ENCODE data around the gene SEPTIN5.

Gene SEPTIN5

DNA sequence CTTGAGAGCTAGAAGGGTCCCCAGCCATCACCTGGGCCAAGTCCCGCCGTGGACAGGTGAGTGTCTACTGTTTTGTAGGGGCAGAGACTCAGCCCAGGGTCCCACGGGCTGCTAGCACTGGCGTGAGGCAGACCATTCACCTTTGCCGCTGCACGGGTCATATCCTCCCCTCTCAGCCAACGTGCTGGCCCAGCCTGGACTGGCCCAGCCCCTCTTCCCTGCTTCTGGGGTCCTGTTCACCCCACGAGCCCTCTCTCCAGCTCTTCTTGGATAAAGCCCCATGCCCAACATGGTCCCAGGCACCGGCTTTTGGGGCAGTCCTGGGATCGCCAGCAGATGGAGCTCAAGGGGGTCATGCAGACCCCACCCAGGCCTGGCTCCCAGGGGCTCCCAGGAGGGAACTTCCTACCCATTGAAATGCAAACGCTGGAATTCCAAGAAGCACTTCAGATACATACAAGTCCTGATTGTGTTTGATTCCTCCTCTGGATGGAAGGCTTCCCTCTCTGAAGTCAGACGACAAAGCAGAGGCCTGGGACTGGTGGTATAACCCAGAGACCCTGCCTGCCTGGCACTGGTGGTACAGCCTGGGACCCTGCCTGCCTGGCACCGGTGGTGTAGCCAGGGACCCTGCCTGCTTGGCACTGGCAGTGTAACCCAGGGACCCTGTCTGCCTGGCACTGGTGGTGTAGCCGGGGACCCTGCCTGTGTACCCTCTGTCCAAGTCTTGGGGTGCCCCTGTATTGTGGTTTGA is 8.9 kb upstream of the SEPTIN5 start:
- DNase-seq, result no peak

DNA sequence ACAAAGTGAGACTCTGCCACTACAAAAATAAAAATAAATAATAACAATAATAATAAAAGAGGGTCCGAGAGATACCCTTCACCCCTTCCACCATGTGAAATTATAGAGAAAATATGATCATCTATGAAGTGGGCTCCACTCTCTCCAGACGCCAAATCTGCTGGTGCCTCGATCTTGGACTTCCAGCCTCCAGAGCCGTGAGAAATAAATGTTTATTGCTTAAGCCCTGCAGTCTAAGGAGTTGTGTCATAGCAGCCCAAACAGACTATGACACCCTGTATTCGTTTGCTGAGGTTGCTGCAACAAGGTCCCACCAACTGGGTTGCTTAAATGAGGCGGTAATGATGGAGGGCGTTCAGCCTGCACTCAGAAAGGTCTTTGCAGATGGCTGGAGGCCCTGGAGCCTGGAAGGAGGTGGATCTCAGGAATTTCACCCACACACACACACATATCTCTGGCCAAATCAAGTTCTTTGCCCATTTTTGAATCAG is 7.6 kb upstream of the SEPTIN5 start:
- no peak for DNase-seq

DNA sequence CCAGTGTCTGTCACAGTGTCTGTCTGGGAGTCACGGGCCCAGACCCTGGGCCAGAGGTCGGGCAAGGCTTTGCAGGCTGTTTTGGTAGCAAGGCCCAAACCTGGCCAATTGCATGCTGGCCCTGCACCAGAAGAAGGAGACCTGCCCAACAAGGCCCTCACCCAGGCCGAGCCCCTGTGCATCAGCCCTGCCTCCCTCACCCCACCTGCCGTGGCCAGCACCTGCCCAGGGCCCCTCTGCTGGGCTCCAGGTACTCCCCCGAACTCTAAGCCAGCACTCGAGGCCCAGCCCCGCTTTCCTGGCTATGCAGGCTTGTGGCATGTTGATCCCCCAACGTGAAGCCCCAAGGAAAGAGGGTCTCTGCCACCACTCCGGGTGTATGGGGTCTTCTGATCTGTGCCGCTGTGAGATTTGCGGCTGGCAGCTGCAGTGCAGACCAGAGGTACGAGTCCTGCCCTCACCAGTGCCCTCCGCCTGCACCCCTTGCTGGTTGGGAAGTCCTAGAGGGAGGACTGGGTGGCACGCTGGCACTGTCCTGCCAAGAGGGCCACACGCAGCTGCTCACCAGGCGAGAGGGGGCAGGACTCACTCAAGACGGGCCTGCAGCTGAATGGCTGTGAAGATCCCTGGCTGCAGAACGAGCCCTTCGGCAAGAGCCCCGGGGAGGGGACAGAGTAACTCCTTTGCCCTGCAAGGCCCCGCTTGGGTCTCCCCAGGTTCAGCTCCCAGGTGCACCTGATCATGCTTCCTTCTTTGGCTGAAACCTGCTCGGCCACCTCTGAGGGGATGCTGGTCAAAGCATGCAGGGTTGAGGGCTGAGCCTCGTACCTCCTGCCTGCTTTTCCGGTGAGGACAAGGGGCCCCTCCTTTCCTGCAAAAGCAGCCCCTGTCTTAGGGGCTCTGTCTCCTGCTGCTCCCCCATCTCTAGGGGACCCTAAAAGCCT is 6.7 kb upstream of the SEPTIN5 start:
- no peak for DNase-seq

DNA sequence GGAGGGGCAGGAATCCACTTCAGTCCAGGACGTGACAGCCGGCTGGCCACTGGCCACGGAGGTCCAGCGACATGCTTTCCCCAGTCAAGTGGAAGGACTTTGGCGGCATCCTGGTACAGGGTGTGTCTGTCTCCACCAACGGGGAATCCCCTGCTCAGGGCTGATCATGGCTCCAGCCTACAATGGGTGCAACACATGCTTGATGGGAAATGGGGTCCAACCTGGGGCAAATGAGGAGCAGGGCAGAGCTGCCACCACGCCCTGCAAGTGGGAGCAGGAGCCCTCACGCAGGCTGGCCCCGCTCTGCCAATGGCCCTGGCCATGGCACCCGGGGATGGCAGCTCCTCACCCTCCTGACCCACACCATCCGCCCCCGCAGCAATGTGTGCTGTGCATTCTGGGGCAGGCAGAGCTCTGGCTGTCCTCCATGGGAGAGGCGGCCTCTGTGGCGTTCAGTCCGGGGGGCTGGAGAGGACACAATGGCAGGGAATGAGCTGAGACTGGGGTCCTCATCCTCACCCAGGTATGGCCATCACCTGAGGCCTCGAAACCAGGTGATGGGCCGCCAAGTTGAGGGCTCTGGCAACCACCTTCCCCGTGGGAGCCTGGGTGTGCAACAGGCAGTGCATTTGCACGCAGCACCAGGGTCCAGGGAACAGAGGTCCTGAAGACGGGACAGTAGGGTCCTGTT is 5.8 kb upstream of the SEPTIN5 start:
- no peak for DNase-seq

DNA sequence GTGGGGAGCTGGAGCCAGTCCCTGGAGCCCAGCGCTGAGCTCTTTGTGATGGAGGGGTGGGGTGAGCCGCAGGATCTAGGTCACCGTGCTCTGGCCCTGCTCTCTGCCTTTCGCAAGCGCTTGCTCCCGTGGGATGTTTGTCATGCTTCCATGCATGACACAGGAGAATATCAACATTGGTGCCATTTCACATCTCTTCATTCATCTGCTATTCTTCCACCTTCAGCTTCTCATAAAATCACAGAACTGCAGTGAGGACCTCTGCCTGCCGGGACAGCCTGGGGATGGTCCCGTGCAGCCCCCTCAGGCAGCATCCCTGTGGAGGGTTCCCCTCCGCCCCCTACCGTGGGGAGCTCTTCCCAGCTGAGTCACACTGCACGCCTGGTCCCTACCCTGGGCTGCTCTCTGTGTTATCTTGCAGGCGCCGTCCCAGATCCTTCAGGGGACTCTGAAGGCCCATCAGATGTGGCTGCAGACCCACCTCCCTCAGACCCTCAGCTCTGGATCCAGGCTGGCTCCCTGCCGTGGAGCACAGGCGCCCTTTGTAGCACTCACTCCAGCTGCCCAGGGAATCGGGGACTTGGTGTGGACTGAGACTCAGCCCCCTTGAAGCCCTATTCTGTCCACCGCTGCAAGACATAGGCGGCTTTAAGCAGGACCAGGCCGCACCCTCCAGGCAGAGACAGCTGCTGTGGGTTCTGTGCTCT is 5.1 kb upstream of the SEPTIN5 start:
- DNase-seq, result no peak

DNA sequence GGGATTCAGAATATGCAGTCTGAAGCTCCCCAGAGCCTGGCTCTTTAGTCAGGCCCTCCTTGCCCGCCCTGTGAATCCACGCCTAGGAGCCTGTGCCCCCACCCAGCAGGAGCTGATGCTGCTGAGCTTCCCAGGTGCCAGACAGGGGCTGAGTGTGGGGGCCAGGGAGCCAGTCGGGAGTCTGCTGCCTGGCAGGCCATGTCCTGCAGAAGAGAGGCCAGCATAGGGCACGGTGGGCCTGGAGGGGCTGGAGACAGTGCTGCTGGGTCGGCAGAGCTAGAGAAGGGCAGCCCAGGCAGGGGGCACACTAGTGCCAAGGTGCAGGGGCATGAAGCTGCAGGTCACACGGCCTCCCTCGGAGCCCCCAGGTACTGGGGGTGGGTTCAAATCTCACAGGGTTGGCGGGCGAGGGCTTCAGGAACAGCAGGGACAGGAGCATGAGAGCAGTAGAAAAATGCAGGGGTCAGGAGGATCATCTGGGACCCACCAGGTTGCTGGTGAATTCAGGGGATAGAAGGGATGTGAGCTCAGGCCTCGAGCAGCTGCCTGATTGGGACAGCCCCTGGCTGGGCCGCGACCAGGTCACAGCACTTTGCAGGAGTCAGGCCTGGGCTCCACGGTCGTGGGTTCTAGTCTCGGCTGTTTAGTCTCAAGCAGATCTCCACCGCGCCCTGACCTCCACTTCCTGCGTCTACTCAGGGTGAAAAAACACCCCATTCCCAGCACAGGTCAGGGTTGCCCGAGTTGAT is 4.1 kb upstream of the SEPTIN5 start:
- no peak for DNase-seq

DNA sequence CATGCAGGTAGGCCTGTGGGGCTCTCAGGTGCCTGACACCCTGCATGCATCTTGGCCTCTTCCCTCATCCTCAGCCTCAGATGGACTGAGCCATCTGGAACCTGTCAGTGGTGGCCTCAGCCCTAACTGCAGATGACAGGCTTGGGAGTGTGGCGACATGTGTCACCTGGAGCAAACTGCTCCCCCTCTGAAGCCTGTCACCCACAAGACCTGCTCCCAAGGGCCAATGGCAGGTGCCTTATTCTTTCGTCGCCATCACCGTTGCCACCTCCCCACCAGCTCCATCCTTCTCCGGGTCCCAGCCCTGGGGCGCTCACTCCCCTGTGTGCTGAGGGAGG is 3.6 kb upstream of the SEPTIN5 start:
- DNase-seq, result no peak

DNA sequence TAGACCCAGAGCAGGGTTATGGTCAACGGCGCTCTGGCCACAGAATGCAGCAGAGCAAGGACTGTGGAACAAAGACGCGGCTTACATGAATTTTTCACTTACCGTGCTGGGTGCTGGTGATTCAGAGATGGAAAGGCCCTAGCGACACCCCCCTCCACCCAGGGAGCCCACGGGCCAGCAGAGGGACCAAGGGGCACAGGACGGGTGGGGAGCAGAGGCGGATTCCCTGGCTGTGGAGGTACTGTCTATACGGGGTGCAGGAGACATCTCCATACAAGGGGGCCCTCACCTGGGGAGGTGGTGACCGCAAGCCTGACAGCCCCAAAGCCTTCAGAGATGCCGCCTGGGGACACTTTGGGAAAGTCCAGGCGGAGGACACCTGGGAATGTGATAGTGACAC is 1.1 kb upstream of the SEPTIN5 start:
- DNase-seq, result no peak

DNA sequence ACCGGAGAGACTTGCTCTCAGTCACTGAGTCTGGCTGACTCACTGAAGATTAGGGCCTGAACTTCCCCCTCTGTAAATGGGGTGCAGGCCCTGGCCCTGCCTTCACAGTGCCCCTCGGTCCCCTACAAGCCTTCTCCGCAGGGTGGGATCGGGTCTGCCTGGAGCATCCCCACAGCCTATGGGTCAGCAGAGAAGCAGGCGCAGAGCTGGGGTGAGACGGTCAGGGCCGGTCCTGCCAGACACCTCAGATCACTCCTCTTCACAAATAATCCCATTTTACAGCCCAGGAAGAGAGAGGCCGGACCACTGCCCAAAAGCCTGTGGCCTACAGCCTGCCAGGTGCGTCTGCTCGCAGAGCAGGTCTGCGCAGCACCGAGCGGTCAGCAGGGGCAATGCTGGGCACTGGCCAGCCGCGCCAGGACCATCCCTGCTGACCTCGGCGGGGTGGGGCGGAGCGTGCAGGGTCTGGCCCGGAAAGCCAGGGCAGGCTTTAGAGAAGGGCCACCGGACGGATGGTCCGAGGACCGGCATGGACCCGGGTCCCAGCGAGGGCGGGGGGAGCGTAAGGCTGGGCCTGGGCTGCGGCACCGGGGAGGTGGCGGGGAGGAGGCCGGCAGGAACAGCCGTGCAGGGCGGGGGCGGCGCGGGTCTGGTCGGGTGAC is 522 bp upstream of the SEPTIN5 start:
- no peak for DNase-seq

DNA sequence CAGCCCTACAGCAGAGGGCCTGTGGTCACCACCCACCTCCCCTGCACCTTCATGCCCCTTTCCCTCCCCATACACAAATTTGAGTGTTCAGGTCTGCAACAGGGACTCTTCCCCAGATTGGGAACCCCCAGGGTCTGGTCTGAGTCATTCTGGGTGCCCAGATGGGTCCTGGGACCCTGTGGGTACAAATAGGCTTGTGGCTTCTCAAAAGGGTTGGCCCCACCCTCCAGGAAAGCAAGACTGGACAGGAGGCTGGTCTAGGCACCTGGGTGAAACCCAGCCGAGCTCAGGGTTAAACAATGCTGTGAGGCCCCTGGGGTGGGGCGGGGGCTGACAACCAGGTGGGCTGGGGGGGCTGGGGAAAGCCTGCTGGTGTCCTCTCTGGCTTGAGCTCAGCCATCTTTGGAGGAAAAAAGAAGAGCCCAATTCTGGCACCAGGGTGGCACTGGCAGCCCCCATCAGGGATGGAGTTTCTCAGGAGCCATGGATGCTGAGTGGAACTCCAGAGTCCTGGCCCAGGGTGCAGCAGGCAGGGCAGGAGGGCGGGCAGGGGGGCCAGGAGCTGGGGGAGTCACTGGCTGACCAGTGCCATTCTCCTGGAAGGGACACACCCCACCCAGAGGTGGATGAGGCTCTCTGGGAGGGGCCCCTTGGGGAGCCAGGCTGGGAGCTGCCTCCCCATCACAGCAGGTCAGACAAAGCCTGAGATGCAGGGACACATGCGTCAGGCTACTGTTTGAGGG is 1.1 kb downstream of the SEPTIN5 start:
- no peak for DNase-seq

DNA sequence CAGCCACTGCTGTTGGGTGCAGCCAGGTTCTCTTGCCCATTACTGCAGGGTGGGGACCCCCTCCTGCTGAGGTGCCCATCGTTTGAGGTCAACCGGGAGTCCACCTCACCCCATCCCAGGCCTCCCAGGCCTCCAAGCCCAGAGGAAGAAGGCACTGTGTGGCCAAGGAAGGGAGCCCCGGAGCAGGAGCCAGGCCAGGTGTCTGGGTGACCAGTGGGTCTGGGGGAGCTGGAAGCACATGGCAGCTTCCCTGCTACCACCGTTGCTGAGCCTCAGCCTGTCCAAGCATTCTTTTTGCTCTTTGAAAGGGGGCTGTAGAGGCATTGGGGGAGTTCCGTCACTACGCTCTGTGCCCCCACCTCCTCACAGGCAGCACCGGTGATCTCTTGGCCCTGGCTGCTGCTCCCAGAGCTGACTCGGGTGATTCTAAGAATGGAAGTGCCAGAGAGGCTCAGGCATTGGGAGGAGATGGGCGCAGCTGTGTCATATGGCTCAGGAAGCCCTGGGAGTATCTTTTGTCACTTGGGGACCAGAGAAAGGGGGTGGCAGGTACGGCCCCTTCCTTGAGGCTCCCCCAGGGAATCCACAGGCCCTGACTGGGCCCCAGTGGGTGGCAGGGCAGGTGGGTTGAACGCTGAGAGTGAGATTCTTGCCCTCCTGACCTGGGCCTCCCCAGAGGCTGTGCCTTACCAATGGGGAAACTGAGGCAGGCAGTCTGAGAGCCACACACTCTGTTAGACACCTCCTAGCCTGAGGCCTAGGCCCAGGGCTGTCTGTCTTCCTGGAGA is 1.9 kb downstream of the SEPTIN5 start:
- no peak for DNase-seq

DNA sequence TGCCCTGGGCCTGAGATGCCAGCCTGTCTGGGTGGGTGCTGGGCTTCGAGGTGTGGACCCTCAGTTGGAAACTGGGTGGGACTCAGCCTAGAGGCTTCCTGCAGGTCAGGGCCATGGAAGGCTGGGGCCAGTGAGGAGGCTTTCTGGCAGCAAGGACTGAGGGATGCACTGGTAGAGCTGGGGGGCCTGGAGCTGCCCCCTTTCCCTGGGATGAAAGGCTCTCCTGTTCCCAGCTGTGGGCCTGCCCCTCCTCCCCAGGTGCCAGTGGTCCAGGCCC is 2.5 kb downstream of the SEPTIN5 start:
- no peak for DNase-seq

DNA sequence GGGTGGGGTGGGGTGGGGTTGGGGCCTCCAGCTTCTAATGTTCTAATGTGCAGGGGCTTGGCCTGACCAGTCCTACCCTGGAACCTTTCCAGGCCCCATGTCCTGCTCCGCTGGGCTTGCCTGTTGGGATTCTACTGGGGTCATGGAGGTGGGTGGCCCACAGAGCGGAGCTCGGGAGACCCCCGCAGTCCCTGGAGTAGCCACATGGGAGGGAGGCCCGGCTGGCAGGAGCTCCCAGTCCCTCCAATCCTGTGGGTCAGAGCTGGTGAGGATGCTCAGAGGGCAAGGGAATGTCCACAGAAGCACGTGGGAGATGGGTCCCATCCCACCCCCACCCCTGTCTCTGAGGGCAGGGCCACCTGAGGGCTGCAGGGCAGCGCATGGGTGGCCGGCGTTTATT is 2.9 kb downstream of the SEPTIN5 start:
- no peak for DNase-seq

DNA sequence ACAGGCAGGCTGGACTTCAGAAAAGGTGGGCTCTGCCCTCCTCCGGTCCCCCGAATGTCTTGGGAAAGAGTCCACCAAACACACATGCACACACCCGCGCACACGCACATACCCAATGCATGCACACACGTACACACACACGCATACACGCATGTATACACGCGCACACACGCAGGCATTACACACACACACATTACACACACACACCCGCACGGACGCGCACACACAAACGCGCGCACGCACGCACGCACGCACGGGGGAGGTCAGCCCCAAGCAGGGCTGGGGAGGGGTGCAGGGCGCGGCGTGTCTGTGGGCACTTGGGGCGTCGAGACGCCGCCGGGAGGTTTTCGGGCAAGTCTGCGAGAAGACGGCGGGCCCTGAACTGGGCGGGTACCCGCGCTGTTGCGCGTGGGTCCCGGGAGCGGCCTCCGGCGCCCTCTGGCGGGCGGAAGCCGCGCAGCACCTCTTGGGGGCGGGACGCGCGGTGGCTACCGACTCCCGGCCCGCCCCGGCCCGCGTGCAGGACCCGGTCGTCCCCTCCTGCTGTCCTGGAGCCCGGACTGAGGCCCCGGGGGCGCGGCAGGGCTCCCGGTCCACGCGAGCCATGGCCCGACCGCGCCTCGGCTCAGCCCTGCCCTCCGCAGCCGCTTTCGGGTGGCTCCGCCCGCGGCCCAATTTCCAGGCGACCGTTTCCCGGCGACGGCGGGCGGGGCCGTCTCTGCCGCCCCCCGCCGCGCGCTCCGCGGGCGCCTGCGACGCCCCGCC is 3.6 kb downstream of the SEPTIN5 start:
- DNase-seq, result peak; percentile 69

DNA sequence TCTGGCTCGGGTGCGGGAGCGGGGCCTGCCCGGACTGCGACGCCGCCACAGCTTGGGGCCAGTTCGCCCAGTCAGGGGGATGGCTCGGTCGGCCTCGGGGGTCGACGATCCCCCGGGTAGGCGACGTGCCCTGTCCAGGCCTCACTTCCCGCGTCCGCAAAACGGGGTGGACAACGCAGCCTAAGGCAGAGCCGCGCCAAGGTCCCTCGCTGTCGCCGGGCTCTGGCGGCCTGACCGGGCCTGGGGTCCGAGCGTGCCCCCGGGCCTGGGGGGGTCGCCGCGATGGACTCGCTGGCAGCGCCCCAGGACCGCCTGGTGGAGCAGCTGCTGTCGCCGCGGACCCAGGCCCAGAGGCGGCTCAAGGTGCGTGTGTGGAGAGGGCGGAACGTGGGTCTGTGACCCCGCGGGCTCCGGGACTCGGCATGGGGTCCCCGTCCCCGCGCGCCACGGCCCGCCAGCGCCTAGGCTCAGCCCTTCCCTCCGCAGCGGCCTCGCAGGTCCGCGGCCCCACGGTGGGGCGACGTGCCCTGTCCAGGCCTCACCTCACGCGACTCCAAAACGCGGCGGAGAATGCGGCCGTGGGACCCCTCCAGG is 4.2 kb downstream of the SEPTIN5 start:
- DNase-seq, result no peak

DNA sequence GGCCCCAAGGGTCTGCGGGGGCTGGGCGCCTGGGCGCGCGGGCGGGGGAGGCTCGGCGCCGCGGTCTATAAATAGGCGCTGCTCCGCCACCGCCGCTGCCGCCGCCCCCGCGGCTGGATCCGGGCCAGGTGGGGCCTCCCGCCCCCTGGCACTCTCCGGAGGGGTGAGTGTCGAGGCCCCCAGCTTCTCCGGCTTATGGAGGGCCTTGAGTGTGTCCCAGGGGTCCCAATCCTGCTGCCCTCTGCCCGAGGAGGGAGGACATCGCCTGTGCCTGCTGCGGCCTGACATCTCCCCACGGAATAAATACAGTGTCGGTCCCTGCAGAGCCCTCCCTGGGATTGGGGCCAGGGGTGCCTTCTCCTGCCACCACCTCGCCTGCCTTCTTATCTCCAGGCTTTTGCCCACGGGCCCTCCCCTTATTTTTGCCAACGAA is 4.8 kb downstream of the SEPTIN5 start:
- peak; percentile 10 for DNase-seq

DNA sequence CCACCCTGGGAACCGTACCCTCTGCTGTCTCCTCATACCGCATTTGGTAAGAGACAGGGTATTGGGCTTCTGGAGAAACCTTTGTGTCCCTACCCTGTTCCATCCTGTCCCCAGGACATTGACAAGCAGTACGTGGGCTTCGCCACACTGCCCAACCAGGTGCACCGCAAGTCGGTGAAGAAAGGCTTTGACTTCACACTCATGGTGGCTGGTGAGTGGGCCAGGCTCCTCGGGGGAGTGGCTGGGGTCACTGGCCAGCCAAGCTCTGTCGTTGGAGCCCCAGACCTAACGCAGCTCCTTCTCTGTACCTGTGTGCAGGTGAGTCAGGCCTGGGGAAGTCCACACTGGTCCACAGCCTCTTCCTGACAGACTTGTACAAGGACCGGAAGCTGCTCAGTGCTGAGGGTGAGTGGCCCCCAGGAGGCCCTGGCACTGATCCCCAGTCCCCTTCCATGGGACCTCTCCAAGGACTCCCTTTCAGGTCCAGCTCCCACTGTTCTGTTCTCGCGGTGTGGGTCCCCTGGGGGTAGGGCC is 5.3 kb downstream of the SEPTIN5 start:
- DNase-seq, result no peak

DNA sequence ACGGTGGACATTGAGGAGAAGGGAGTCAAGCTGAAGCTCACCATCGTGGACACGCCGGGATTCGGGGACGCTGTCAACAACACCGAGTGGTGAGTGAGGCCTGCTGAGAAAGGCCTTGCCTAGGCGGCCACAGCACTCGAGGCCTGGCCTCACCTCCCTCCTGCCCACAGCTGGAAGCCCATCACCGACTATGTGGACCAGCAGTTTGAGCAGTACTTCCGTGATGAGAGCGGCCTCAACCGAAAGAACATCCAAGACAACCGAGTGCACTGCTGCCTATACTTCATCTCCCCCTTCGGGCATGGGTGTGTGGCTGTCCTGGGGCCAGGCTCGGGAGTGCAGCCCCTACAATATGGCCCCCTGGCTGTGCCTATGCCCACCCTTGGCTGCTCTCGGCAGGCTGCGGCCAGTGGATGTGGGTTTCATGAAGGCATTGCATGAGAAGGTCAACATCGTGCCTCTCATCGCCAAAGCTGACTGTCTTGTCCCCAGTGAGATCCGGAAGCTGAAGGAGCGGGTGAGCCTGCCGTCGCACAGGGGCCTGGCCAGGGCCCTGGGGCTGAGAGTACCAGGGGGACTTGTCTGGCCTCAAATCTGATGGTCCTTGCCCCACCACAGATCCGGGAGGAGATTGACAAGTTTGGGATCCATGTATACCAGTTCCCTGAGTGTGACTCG is 6.0 kb downstream of the SEPTIN5 start:
- no peak for DNase-seq

Measured in effector CD8-positive, alpha-beta T cell (primary cell).